HL-60 (cell line): ENCODE results near the gene FGGY.

ENCODE experiments used
- DNase-seq, 2 experiments: peaks; one replicate each; pipeline ENCODE4 v3.0.0-alpha.2; 2010 to 2020; ENCODE audit warnings: low read depth in 1 of 2, low spot score in 1 of 2
- H3K27ac ChIP-seq: fragments of 250-450 bp; sonication (Bioruptor Pico); replicated peaks from 2 replicates; pipeline ENCODE4 v1.5.1; 2020; ENCODE audit warnings: mild to moderate bottlenecking, moderate library complexity
- H3K27me3 ChIP-seq: fragments of 250-450 bp; sonication (Bioruptor Pico); 2 replicates; pipeline ENCODE4 v1.5.1; 2021; ENCODE audit warnings: mild to moderate bottlenecking, moderate library complexity; ENCODE audit not compliant: insufficient read depth, poor library complexity, severe bottlenecking
- H3K4me3 ChIP-seq: replicated peaks from 2 replicates; pipeline ENCODE4 v1.5.1; 2011; ENCODE audit warnings: mild to moderate bottlenecking, control low read depth, low read length; ENCODE audit not compliant: insufficient read depth
- CTCF ChIP-seq: IDR thresholded peaks from one replicate; pipeline ENCODE4 v1.5.1; 2011; ENCODE audit warnings: low read length, control low read depth, inconsistent platforms; ENCODE audit not compliant: insufficient read depth
- GABPA ChIP-seq: IDR thresholded peaks from 2 replicates; pipeline ENCODE4 v1.6.1; 2012; ENCODE audit warnings: low read depth
- POLR2AphosphoS5 ChIP-seq: IDR thresholded peaks from 2 replicates; pipeline ENCODE4 v1.6.1; 2012; ENCODE audit warnings: low read depth
- REST ChIP-seq: IDR thresholded peaks from 2 replicates; pipeline ENCODE4 v1.6.1; 2012; ENCODE audit warnings: low read depth; ENCODE audit not compliant: insufficient replicate concordance
- SPI1 ChIP-seq: IDR thresholded peaks from 2 replicates; pipeline ENCODE4 v1.6.1; 2012; ENCODE audit warnings: low read depth, mild to moderate bottlenecking, borderline replicate concordance

The FGGY gene

DNA sequence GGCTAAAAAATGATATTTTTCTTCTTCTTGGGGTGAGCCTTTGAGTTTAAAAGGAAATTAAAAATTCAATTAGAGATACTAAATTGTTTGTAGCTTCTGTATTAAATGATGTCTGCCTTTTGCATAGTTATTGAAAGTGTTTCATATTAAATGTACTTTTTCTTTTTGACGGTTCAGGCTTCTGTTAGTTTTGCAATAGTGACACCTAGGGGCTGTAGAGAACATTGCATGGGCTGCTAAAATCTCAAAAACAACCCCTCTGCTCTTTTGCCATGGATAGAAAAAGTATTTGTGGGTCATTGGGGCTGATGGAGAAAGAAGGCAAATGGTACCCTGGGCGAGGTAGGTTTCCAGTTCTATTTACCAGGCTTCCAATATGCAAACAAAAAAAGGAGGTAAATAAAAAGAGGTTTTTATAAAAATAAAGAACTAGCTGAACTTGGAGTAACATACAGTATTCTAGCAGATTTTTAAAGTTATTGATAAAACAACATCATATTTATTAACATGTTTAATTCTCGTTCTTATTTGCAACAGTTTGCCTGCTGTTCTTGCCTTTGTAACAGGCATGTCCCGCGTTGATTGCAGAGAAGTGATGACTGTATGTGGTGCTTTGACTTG is 402.4 kb downstream of the FGGY start:
- TF ChIP-seq REST (no peak), CTCF (peak; percentile 87)
- Histone ChIP-seq H3K27me3 (no peaks in the 10 kb centered on the region), H3K27ac (peak overlapping the region; percentile 92), H3K4me3 (no peak overlapping the region)
- peak in 1 of 2 experiments; percentile 41 for DNase-seq

DNA sequence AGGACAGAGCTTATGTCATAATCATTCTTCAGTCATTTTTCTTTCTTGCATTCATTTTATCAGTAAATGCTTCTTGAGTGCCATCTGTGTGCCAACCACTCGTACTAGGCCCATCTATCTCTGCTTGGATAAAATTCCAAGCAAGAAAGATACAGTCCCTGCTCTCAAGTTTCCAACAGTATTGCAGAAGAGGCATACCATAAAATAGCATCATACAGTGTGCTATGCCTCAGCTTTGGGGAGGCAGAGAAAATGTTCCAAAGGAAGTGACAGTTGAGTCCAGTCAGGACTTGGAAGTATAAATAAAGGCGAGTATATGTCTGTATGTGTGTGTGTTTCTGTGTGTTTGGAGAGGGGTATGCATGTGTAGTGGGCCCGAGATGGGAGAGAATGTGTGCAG is 404.5 kb downstream of the FGGY start:
- Histone ChIP-seq H3K27me3 (no peaks in the 10 kb centered on the region), H3K4me3 (no peak overlapping the region), H3K27ac (no peak overlapping the region)
- TF ChIP-seq REST (no peak), GABPA (no peak), POLR2AphosphoS5 (no peak), SPI1 (no peak), CTCF (no peak)
- no peak for DNase-seq

- H3K4me3 ChIP-seq, result no peak overlapping the region
- H3K27ac ChIP-seq, result no peak overlapping the region
- no peak for DNase-seq
- no peaks in the 10 kb centered on the region for H3K27me3 ChIP-seq
- TF ChIP-seq POLR2AphosphoS5 (no peak), CTCF (no peak), REST (no peak), GABPA (no peak), SPI1 (no peak)
These were observed 406.5 kb downstream of the FGGY start for GRCh38 chr1:59703226-59703917.
